K562 (cell line): ENCODE measurements around the gene DNAJB11. TPM values are rescaled to one million over a fixed set of nuclear protein-coding genes. Genes with fewer than 3 reads are reported as not detected.

ENCODE experiments used
- ATAC-seq: fragments of 200-7000 bp; cut with Tn5 transposase; 3 replicates; pipeline ENCODE4 v1.9.1; 2020; ENCODE audit warnings: moderate library complexity
- BruUV-seq: library from RNA; stranded (reverse); fragments of 400-500 nt; replicated peaks from 2 replicates; lab custom pipeline; 2021; lab: Mats Ljungman, UMichigan
- CTCF ChIA-PET: fragments of 300-600 bp; formaldehyde crosslinking; extraction: SDS; loops from one replicate; lab custom pipeline; 2021; ENCODE audit warnings: low intra/inter-chr PET ratio; lab: Yijun Ruan, JAX
- POLR2A ChIA-PET: fragments of 300-600, 350-650 bp; sonication (Branson Sonifier 250); formaldehyde crosslinking; extraction: SDS; loops from one replicate; lab custom pipeline; 2021; ENCODE audit warnings: antibody characterized with exemption, inconsistent platforms; lab: Yijun Ruan, JAX
- DNase-seq, 4 experiments: peaks; one replicate each; pipeline versions ENCODE4 v3.0.0 to v3.0.0-alpha.2; 2011 to 2018; ENCODE audit warnings: low spot score in 3 of 4, mixed read lengths in 3 of 4; ENCODE audit errors: extremely low read depth in 1 of 4
- FAIRE-seq: peaks from 2 replicates; lab custom pipeline; 2011; peaks lifted over from hg19 to GRCh38; lab: Jason Lieb, UNC
- H2AFZ ChIP-seq: 2 replicates; pipeline ENCODE4 v1.6.0; 2011; ENCODE audit warnings: low read depth, low read length, control low read depth, inconsistent platforms
- H3K27ac ChIP-seq: fragments of 200-600 bp; 3 replicates; pipeline ENCODE4 v1.8.0; 2011; ENCODE audit warnings: low read depth, mild to moderate bottlenecking, control low read depth, inconsistent platforms, low read length, moderate library complexity, mixed read lengths; ENCODE audit errors: extremely low read depth
- H3K27me3 ChIP-seq, 2 experiments: fragments of 300-600 bp in 1 of 2; 2 replicates in 1 of 2; 3 replicates in 1 of 2; pipeline versions ENCODE4 v1.6.0 to v1.8.0; 2011; ENCODE audit warnings: inconsistent platforms in 2 of 2, low read length in 2 of 2, mild to moderate bottlenecking in 1 of 2, mixed read lengths in 1 of 2, moderate library complexity in 1 of 2; ENCODE audit not compliant: control insufficient read depth in 2 of 2, insufficient read depth in 2 of 2
- H3K36me3 ChIP-seq: fragments of 300-600 bp; 3 replicates; pipeline ENCODE4 v1.8.0; 2011; ENCODE audit warnings: mild to moderate bottlenecking, low read length, inconsistent platforms; ENCODE audit not compliant: control insufficient read depth, insufficient read depth
- H3K4me1 ChIP-seq, 2 experiments: fragments of 200-600 bp in 1 of 2; replicated peaks in 1 of 2; 2 replicates in 1 of 2; 3 replicates in 1 of 2; pipeline versions ENCODE4 v1.5.1 to v1.8.0; 2011; ENCODE audit warnings: inconsistent platforms in 2 of 2, low read length in 2 of 2, mild to moderate bottlenecking in 1 of 2, mixed read lengths in 1 of 2, moderate library complexity in 1 of 2; ENCODE audit not compliant: control insufficient read depth in 2 of 2, insufficient read depth in 2 of 2
- H3K4me2 ChIP-seq: 2 replicates; pipeline ENCODE4 v1.6.1; 2011; ENCODE audit warnings: low read length, control low read depth, inconsistent platforms, mixed read lengths; ENCODE audit not compliant: insufficient read depth
- H3K4me3 ChIP-seq: fragments of 200-600 bp; sonication (generic), shearing (Covaris generic); 2 replicates; pipeline ENCODE4 v1.5.1; 2016; ENCODE audit warnings: control low read depth, inconsistent platforms
- H3K79me2 ChIP-seq: fragments of 200-600 bp; 3 replicates; pipeline ENCODE4 v1.8.0; 2011; ENCODE audit warnings: low read length, inconsistent platforms; ENCODE audit not compliant: control insufficient read depth, insufficient read depth
- H3K9ac ChIP-seq, 2 experiments: 2 replicates each; pipeline versions ENCODE4 v1.6.0 to v1.6.1; 2011; ENCODE audit warnings: low read depth in 2 of 2, low read length in 2 of 2, control low read depth in 1 of 2, inconsistent platforms in 1 of 2, mild to moderate bottlenecking in 1 of 2, mixed read lengths in 1 of 2; ENCODE audit not compliant: insufficient read depth in 1 of 2
- H3K9me1 ChIP-seq: one replicate; pipeline ENCODE4 v1.6.0; 2011; ENCODE audit warnings: inconsistent platforms, mild to moderate bottlenecking, low read length, moderate library complexity; ENCODE audit not compliant: control insufficient read depth, insufficient read depth
- H3K9me3 ChIP-seq: replicated peaks from 2 replicates; pipeline ENCODE4 v1.5.1; 2011; ENCODE audit warnings: low read depth, low read length, inconsistent platforms; ENCODE audit not compliant: control insufficient read depth, insufficient read depth
- H4K20me1 ChIP-seq: replicated peaks from 2 replicates; pipeline ENCODE4 v1.6.1; 2011; ENCODE audit warnings: low read length, inconsistent platforms, mixed read lengths; ENCODE audit not compliant: control insufficient read depth, insufficient read depth
- ARID4B ChIP-seq: sonication (generic); formaldehyde crosslinking; IDR thresholded peaks from 2 replicates; pipeline ENCODE4 v1.8.0; 2022; ENCODE audit warnings: mild to moderate bottlenecking, missing genetic modification reagents
- HSF4 ChIP-seq: fragments of 250-450 bp; sonication (Bioruptor Pico); IDR thresholded peaks from 2 replicates; pipeline ENCODE4 v2.1.2; 2022; ENCODE audit warnings: mild to moderate bottlenecking, moderate library complexity, borderline replicate concordance
- ILK ChIP-seq: fragments of 450-650 bp; IDR thresholded peaks from 2 replicates; pipeline ENCODE4 v1.6.1; 2016; ENCODE audit warnings: missing genetic modification characterization, low read depth, mild to moderate bottlenecking, missing compliant biosample characterization, moderate library complexity, borderline replicate concordance
- RUNX1 ChIP-seq: sonication (generic); IDR thresholded peaks from 2 replicates; pipeline ENCODE4 v1.6.1; 2016; ENCODE audit warnings: antibody characterized with exemption, low read depth
- SRSF9 ChIP-seq: fragments of 200-400 bp; formaldehyde crosslinking; IDR thresholded peaks from 2 replicates; pipeline ENCODE4 v1.6.1; 2017; ENCODE audit warnings: low read depth, low read length, borderline replicate concordance
- TAF1 ChIP-seq: IDR thresholded peaks from 2 replicates; pipeline ENCODE4 v1.6.1; 2011; ENCODE audit warnings: mild to moderate bottlenecking, low read length, moderate library complexity; ENCODE audit not compliant: insufficient read depth, control insufficient read depth, severe bottlenecking; ENCODE audit errors: extremely low read depth
- TBP ChIP-seq: optimal IDR thresholded peaks from 2 replicates; pipeline ENCODE3; 2011; ENCODE audit warnings: low read depth, low read length, improper control_type of control experiment
- TCF7 ChIP-seq: sonication (generic); IDR thresholded peaks from 2 replicates; pipeline ENCODE4 v1.6.1; 2016; ENCODE audit warnings: antibody characterized with exemption, borderline replicate concordance
- ZKSCAN3 ChIP-seq: fragments of 250-450 bp; sonication (Bioruptor Pico); IDR thresholded peaks from 2 replicates; pipeline ENCODE4 v1.4.0; 2020
- ZNF316 ChIP-seq: fragments of 450-650 bp; IDR thresholded peaks from 2 replicates; pipeline ENCODE4 v1.6.1; 2016
- WGBS: fragments of 100-300 bp; shearing (Covaris generic); methylation state at CpG from one replicate; pipeline ENCODE4 v1.1.6; 2016; ENCODE audit warnings: low coverage, mixed read lengths; ENCODE audit not compliant: insufficient coverage; ENCODE audit errors: missing lambda C conversion rate; 5-methylcytosine and 5-hydroxymethylcytosine counted together
- in situ Hi-C: fragments of 300-500 bp; cut with MboI; formaldehyde crosslinking; loops from 4 replicates; pipeline ENCODE4 v1.15.0; 2018; ENCODE audit warnings: inconsistent platforms, mixed read lengths
- intact Hi-C: fragments of 100-400 bp; cut with micrococcal nuclease; formaldehyde crosslinking; loops from 2 replicates; pipeline ENCODE4 v1.14.2; 2022
- polyA plus RNA-seq, 8 experiments: library from polyadenylated mRNA; depleted of rRNA in 4 of 8; stranded (reverse) in 5 of 8; unstranded in 3 of 8; fragments of >200 nt; fragmentation: Nextera tagmentation in 2 of 8; fragmentation: Illumina TruSeq in 1 of 8; extraction: Ambion mirVana in 2 of 8; extraction: Trizol in 1 of 8; gene quantifications; 2 replicates each; pipeline versions ENCODE4 v1.2.1 to v1.2.3, GENCODE V29; 2011 to 2014; ENCODE audit warnings: inconsistent platforms in 1 of 8, missing spikeins in 1 of 8
- total RNA-seq, 7 experiments: library from RNA; depleted of rRNA in 6 of 7; stranded (reverse); fragments of >200 nt in 6 of 7; fragmentation: Illumina TruSeq in 2 of 7; extraction: Trizol in 2 of 7; gene quantifications; 2 replicates each; pipeline versions ENCODE4 v1.2.1 to v1.2.3, GENCODE V29; 2011 to 2021; ENCODE audit warnings: low replicate concordance in 1 of 7
- TF ChIP-seq, protein P1 (sequence below): fragments of 450-650 bp; IDR thresholded peaks from one replicate; pipeline ENCODE4 v1.6.1; 2018; ENCODE audit warnings: mild to moderate bottlenecking, moderate library complexity; ENCODE audit not compliant: partially characterized antibody
- TF ChIP-seq, protein P2 (sequence below): fragments of 250-450 bp; sonication (Bioruptor Pico); IDR thresholded peaks from 2 replicates; pipeline ENCODE4 v1.5.0; 2021
- TF ChIP-seq, protein P3 (sequence below): fragments of 450-650 bp; conservative IDR thresholded peaks from 2 replicates; pipeline ENCODE4 v1.6.1; 2016; ENCODE audit warnings: missing genetic modification characterization, low read depth, mild to moderate bottlenecking, control low read depth, missing compliant biosample characterization

DNAJB11 gene
- total and polyA plus RNA-seq, 9 of the 15 experiments (the other 6 are each of a cell fraction or from before 2014, with no cell fraction given): 14.8 to 74.7 (median 63.8) TPM

DNA sequence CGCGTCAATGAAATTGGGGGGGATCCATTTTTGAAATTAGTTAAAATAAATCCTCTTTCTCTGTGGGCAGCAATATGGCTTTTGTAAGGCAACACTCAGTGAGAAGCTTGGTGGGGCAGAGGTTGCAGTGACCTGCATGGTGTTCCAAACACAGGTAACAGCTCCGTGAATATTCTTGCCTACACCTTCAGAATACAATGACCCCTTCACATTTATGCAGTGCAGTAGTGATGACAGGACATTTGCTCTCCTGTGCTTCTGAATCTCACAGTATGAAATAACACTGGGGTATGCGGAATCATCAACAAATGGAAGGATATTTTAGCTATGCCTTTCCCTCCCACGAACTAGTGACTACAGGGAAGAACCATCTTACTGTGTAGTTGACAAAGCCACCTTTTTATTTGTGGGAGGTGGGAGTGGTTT is 49.3 kb downstream of the DNAJB11 start:
- intact Hi-C loops (loop anchor here (5.0 to 10.0 kb wide), 4 partner anchors 37 to 545 kb away; partner anchors contain the start of gene CRYGS), in situ Hi-C loops (loop anchor here (5.0 to 10.0 kb wide), 2 partner anchors 135 to 198 kb away; no protein-coding TSS in a partner anchor)
- CTCF ChIA-PET: no interaction called here
- TF ChIP-seq TBP (no peak), RUNX1 (no peak), SRSF9 (no peak), HSF4 (CRISPR knock-in tag) (no peak), ZKSCAN3 (CRISPR knock-in tag) (no peak), ILK (no peak), TAF1 (no peak), ARID4B (CRISPR knock-in tag) (no peak), ZNF316 (no peak), TCF7 (no peak)
- TF ChIP-seq, protein P1, sequence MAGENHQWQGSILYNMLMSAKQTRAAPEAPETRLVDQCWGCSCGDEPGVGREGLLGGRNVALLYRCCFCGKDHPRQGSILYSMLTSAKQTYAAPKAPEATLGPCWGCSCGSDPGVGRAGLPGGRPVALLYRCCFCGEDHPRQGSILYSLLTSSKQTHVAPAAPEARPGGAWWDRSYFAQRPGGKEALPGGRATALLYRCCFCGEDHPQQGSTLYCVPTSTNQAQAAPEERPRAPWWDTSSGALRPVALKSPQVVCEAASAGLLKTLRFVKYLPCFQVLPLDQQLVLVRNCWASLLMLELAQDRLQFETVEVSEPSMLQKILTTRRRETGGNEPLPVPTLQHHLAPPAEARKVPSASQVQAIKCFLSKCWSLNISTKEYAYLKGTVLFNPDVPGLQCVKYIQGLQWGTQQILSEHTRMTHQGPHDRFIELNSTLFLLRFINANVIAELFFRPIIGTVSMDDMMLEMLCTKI: no peak
- TF ChIP-seq, protein P2, sequence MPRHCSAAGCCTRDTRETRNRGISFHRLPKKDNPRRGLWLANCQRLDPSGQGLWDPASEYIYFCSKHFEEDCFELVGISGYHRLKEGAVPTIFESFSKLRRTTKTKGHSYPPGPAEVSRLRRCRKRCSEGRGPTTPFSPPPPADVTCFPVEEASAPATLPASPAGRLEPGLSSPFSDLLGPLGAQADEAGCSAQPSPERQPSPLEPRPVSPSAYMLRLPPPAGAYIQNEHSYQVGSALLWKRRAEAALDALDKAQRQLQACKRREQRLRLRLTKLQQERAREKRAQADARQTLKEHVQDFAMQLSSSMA: no peak
- TF ChIP-seq, protein P3, sequence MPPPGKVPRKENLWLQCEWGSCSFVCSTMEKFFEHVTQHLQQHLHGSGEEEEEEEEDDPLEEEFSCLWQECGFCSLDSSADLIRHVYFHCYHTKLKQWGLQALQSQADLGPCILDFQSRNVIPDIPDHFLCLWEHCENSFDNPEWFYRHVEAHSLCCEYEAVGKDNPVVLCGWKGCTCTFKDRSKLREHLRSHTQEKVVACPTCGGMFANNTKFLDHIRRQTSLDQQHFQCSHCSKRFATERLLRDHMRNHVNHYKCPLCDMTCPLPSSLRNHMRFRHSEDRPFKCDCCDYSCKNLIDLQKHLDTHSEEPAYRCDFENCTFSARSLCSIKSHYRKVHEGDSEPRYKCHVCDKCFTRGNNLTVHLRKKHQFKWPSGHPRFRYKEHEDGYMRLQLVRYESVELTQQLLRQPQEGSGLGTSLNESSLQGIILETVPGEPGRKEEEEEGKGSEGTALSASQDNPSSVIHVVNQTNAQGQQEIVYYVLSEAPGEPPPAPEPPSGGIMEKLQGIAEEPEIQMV (tag): no peak

More for the DNA sequence above, 49.3 kb downstream of the DNAJB11 start:
- H3K36me3 ChIP-seq: no peaks in the 10 kb centered on the region
- peaks cover 12 to 53% of the 10 kb centered on the region in 2 experiments; a peak in 4 of 5 replicates for H3K27me3 ChIP-seq
- H2AFZ ChIP-seq: no peak overlapping the region
- H3K27ac ChIP-seq: no peak overlapping the region
- no peaks in the 10 kb centered on the region for H3K79me2 ChIP-seq
- H3K9me1 ChIP-seq: no peaks in the 10 kb centered on the region
- FAIRE-seq (no peak), ATAC-seq (no peak), DNase-seq (no peak)
- 0 out of 2 replicates have a peak, but pooled peaks cover 1% of the 10 kb centered on the region for H3K9me3 ChIP-seq
- POLR2A ChIA-PET: no interaction called here
- H3K4me2 ChIP-seq: no peak overlapping the region
- H3K9ac ChIP-seq: no peak overlapping the region
- WGBS: 52% methylated on average over 5 of the region's 5 CpGs
- H3K4me3 ChIP-seq: no peak overlapping the region
- H3K4me1 ChIP-seq: peaks cover 3 to 10% of the 10 kb centered on the region in 2 experiments; a peak in 3 of 5 replicates
- BruUV-seq: no TSS peak
- H4K20me1 ChIP-seq: no peaks in the 10 kb centered on the region
